T-helper 1 cell treated with Interleukin-12 subunit alpha and Interleukin-12 subunit beta and Interleukin-4 antibody, amounts not matched to agents 30 ng/mL and 1 ng/mL, for 36 hours (primary cell): Measurements from ENCODE around the gene RASA4B. TPM values are rescaled to one million over a fixed set of nuclear protein-coding genes. Genes with fewer than 3 reads are reported as not detected.
"Not testable (repeated sequence)": the region's sequence is repeated elsewhere in the genome, so short reads cannot be mapped to it uniquely, and the experiment has no call there.

ENCODE experiments used
- intact Hi-C: fragments of 100-400 bp; cut with micrococcal nuclease; formaldehyde crosslinking; loops from one replicate; pipeline ENCODE4 v1.15.1; 2024
- total RNA-seq: library from RNA; stranded (reverse); gene quantifications from 2 replicates; pipeline ENCODE4 v1.2.3, GENCODE V29; 2022

RASA4B gene
- total RNA-seq, 1 donor from 2014 or later, result 16.1 TPM

DNA sequence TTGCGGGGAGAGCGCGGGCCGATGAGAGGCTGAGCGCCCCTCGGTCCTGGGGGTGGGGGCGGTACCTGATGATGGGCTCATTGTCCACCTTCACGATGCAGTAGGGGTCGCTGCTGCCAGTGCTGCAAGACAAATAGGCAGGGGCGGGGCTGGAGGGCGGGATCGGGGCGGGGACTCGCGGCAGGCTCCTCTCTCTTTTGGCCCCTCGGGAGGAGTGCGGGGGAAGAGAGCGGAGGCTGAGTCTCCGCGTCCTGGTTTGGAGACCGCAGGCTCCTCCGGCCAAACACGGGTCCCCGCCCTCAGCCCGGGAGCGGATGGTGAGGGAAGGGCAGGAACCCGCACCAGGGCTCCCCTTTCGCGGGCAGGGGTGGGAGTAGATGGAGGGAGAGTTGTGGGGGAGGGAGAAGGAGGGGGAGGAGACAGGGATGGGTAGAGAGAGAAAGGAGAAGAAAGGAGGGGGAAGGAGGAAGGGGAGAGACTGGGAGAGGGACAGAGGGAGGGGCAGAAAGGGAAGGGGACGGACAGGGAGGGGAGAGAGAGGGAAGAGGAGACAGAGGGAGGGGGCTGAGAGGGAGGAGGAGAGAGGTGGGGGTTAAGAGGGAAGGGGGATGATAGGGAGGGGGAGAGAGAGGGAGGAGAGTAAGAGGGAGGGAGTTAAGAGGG, 5.6 kb downstream of the RASA4B start:
- intact Hi-C loops, result not testable (repeated sequence)

DNA sequence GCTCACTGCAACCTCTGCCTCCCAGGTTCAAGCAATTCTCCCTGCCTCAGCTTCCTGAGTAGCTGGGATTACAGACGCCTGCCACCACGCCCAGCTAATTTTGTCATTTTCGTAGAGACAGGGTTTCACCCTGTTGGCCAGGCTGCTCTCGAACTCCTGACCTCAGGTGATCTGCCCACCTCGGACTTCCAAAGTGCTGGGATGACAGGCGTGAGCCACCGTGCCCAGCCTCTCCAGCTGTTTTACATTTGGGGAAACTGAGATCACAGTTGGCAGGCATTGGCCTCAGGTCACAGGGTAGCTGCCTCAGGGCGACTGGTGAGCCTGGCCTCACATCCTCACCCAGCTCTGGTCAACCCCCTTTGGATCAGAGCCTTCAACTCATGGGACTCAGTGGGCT, 7.0 kb downstream of the RASA4B start:
- intact Hi-C loops, result not testable (repeated sequence)

DNA sequence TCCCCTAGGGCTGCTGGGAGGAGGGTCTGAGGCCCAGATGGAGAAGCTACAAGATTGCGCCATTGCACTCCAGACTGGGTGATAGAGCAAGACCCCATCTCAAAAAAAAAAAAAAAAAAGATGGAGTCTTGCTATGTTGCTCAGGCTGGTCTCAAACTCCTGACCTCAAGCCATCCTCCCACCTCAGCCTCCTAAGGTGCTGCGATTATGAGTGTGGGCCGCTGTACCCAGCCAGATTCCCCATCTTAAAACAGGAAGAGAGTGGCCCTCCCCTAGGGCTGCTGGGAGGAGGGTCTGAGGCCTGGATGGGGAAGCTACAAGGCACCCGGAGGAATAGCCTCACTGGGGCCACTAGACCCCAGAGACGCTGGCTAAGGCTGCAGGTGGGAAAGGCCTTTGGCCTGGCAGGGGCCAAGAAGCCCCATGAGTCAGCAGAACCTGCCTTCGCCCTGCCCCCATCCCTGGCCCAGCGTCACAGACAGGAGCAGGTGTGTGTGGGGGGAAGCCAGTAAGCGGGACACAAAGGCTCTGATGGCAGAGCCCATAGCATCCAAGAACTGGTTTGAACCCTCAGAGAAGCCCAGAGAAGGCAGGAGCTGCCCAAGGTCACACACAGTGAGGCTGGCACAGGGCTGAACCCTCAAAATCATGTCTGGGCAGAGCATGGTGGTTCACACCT, 10.0 kb downstream of the RASA4B start:
- intact Hi-C loops, result not testable (repeated sequence)

DNA sequence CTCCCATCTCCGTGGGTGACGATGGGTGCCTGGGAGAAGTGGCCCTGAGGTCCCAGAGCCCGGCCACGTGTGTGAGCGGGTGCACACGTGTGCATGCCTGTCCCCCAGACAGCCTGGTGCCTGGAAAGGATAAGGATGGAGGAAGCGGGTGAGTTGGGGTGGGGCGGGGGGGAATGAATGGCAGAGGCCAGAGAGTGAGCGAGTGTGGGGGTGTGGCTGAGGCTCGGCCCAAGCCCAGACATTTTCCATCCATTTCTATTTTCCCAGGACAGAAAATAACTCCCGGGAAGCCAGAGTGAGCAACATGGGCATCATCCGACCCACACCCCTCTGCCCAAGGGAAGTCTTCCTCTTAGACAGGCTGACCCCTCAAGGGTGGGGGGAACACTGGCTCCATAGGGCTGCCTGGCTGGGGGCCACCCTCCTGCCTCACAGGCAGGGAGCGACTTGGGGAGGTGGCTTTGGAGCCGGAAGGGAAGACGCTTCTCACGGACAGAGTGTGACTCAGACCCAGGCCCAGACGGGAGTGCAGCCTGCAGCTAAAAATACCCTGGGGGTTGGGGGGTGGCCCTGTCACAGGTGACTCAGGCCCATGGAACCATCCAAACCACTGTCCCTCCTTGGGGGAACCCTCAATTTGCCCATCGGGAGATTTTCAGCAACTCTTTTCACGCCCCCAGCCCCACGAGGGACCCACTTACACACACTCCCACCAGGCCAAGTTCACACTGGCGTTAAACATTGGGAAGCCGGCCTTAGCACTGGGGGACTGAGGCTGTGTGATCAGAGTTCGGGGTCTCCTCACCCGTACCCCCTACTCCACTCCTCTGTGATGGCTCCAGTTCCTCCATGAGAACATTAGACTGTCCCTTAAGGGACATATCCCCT, 12.0 kb downstream of the RASA4B start:
- intact Hi-C loops, result not testable (repeated sequence)

GRCh38 chr7:102503141-102503540, 14.4 kb downstream of the RASA4B start:
- intact Hi-C loops, result not testable (repeated sequence)

- intact Hi-C loops, result not testable (repeated sequence)
Observed at GRCh38 chr7:102498321-102498720, 19.3 kb downstream of the RASA4B start.

DNA sequence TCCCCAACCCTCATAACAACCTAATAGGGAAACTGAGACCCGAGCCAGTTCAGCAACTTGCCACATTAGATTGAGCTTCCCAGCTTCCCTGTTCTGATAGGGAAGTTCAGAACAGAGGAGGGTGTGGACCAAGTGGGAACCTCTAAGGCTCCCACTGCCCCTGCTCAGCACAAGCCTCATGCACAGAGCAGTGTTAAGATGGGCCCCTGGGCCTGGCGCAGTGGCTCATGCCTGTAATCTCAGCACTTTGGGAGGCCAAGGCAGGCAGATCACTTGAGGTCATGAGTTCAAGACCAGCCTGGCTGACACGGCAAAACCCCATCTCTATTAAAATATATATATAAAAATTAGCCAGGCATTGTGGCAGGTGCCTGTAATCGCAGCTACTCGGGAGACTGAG, 20.3 kb downstream of the RASA4B start:
- intact Hi-C loops, result not testable (repeated sequence)

DNA sequence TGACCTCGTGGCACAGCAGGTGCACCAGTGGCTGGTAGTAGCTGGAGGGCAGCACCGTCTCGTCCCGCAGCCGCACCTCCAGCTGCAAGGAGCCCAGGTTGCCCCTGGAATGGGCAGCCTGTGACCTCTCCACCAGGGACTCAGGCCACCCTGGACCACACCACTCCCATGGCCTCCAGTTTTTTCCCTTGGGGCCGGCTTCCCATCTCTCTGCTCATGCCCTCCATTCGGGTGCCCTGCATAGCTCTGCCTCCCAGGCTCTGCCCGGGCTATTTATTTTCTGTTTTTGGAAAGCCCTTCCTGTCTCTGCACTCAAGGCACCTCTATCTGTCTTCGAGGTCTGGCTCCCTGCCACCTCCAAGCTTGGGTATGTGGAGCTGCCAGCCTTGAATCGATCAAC, 20.7 kb downstream of the RASA4B start:
- intact Hi-C loops, result not testable (repeated sequence)

- intact Hi-C loops, result not testable (repeated sequence)
Observed at GRCh38 chr7:102494473-102495149, 23.0 kb downstream of the RASA4B start.

GRCh38 chr7:102494026-102494425, 23.6 kb downstream of the RASA4B start:
- intact Hi-C loops, result not testable (repeated sequence)

GRCh38 chr7:102493220-102493935, 24.2 kb downstream of the RASA4B start:
- intact Hi-C loops, result not testable (repeated sequence)

DNA sequence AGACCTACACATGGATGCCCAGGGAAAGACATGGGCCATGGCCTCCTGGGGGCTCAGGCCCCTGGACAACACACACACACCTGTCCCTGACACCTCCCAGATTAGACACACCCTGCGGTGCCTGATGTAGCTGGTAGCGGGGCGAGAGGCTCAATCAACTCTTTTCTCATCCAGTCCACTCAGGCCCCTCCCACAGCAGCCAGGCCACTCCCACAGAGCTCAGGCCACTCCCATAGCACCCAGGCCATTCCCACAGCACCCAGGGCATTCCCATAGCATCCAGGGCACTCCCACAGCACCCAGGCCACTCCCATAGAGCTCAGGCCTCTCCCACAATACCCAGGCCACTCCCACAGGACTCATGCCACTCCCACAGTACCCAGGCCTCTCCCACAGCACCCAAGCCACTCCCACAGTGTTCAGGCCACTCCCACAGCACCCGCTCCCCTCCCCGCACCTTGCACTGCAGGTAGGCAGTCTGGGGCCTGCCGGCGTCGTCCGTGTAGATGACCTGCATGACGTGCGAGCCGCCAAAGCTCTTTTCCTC, 27.0 kb downstream of the RASA4B start:
- intact Hi-C loops, result not testable (repeated sequence)

GRCh38 chr7:102484317-102484716, 33.3 kb downstream of the RASA4B start:
- intact Hi-C loops, result not testable (repeated sequence)

DNA sequence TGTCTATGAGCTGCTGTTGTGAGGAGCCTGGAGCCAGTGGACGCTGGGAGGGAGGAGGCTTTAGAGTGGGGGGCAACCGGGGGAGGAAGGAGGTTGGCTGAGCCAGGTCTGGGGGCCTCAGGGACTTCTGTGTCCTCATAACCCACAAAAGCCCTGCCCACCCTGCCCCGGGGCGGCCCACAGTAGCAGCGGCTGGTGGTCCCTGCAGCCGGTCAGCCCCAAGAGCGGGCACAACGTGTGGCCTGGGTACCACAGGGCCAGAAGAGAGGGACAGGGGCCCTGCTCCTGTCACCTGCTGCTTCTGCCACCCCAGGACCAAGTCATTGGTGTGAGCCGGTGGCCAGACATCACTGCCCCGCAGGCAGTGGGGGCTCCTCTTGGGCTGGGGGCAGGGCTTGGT, 35.6 kb downstream of the RASA4B start:
- intact Hi-C loops, result not testable (repeated sequence)

DNA sequence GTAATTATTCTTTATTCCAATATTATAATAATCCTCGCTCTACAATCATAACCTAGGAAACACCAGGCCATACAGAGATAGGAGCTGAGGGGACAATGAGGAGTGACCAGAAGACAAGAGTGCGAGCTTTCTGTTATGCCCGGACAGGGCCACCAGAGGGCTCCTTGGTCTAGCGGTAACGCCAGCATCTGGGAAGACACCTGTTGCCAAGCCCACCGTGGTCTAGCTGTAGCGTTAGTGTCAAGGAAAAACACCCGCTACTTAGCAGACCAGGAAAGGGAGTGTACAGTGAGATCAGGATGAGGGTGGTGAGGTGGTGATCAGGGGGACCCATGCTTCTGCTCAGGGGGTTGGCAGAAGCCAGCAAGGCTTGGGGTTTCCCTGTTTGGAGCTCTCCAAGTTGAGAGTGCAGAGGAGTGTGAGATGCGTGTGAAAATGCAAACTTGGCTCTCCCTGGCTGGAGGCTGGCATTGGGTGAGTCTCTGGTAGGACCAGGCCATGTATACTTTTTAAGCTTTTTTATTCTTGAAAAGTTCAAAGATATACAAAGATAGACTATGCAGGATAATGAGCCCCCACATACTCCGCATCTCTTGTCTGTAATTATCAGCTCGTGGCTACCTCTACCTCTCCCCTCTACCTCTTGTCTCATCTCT, 37.5 kb downstream of the RASA4B start:
- intact Hi-C loops, result not testable (repeated sequence)

DNA sequence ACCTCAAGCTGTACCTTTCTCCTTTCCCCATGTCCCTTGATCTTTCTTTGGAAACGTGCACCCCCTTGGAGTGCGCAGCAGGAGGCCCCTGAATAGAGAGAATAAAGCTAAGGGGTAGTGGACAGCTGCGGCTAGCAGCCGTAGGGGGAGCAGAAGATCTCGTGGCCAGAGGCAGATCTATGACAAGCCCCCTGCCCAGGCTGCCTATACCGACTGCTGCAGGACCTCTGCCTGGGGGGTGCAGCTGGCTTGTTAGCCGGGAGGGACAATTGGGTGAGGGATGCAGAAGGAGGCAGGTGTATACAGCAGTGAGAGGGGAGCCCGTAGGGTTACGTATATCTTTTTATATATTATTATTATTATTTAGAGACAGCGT, 38.4 kb downstream of the RASA4B start:
- intact Hi-C loops, result not testable (repeated sequence)

- intact Hi-C loops, result not testable (repeated sequence)
Observed at GRCh38 chr7:102478314-102479208, 39.0 kb downstream of the RASA4B start, which contains the start of gene POLR2J. Gene POLR2J, minus strand, starts transcription at chr7:102478922. Its CDS starts 62 bp downstream, at chr7:102478860.

DNA sequence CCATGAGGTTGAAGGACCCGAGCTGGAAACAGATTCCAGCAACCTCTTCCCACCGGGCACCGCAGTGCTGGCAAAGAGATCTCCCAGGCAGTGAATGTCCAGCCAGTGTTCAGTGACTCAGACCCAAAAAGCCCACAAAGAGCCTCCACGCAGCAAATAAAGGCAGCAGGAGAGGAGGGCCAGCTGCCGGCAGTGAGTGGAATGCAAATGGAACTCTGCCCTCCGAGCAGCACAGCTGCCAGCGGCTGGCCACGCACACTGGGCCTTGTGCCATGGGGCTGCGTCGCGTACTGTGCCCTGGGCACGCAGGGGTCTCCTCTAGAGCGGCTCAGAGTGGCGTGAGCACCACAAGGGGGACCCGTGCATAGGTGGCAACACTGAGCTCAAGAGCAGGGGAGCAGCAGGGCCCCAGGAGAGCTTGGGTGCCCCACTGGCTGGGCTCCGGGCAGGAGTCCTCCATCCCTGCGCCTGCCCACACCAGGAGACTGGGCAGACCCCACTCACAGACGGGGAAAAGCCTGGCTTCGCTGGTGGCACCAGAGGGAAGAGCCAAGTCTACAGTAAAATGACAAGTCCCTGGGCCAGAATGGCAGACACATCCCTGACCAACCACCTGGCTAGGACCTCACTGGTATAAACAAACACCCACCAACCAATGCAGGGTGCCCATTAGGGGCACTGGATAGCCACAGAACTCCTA, 42.7 kb downstream of the RASA4B start:
- intact Hi-C loops, result not testable (repeated sequence)
